Measurements from ENCODE around the gene MAGEF1.
A peak's percentile ranks its signal among the peaks of the same experiment; 100 is the strongest.

MAGEF1 gene

GRCh38 chr3:184711493-184712247 is at the start of gene MAGEF1:
TSS of gene MAGEF1 (minus strand) at chr3:184712064. CDS start at chr3:184711821, 243 bp downstream.
- peak; percentile 45 to 78 (median 58) for DNase-seq (ENCODE audit: low read depth in 4 of 4, low spot score in 1 of 4)

DNA sequence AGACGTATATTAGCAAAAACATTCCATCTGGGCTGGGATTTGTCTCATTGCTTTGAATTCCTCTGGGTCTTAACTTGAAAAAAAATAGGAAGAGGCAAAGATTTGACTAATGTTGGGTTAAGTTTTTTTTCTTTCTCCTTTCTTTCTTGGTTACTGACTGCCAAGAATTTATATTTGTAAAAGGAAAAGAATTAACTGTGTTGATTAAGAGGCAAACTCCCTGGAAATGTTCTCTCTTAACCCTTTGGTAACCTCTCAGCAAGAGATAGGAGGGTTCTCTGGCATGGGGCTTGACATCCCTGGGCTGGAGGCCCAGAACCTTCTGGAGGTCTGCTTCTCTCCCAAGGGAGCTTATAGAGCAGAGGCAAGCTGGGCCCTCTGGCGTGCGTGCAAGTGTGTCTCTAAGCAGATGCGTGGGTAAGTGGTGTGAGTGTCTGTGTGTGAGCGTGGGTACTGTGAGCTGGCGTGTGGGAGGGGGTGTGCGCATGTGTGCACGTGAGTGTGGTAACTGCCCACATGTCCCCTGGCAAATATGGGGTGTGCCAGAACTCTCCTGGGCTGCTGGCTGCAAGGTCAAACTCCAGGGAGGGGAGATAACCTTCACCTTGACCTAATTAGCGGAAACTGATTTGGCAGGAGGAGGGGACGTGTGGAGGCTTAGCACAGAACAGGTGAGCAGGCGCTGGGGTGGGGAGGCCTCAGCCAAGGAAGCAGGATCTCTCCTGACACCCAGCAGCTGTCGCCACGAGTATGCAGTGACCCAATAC is 49.4 kb upstream of the MAGEF1 start:
- DNase-seq (ENCODE audit: low read depth in 4 of 4, low spot score in 1 of 4), result no peak

- DNase-seq (ENCODE audit: low read depth in 4 of 4, low spot score in 1 of 4), result no peak
Measured at GRCh38 chr3:184760337-184761074, 48.6 kb upstream of the MAGEF1 start.

DNA sequence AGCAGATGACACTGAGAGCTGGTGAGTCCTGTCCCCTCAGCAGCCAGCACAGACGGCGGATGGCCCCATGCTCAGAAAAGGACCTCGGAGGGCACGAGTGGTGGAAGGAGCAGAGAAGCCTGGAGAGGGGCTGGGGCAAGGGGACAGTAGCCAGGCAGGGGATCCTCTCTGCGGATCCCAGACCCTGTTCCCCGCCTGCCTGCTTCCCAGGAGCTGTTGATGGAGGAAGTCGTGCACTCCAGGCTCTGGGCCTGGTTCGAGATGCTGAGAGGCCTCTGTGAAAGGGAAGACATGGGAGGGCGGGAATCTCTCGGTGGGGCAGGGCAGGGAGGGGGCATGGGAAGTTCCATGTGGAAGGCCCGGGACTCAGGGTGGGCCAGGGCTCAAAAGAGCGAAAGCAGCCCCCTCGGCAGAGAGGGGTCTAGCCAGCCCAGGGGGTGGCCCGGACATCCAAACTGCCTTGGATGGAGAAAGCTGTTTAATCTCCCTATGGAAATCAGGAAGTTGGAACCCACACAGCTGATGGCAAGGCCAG is 47.9 kb upstream of the MAGEF1 start:
- DNase-seq (ENCODE audit: low read depth in 4 of 4, low spot score in 1 of 4), result no peak

- no peak for DNase-seq (ENCODE audit: low read depth in 4 of 4, low spot score in 1 of 4)
Measured at GRCh38 chr3:184758056-184758455, 46.2 kb upstream of the MAGEF1 start.

DNA sequence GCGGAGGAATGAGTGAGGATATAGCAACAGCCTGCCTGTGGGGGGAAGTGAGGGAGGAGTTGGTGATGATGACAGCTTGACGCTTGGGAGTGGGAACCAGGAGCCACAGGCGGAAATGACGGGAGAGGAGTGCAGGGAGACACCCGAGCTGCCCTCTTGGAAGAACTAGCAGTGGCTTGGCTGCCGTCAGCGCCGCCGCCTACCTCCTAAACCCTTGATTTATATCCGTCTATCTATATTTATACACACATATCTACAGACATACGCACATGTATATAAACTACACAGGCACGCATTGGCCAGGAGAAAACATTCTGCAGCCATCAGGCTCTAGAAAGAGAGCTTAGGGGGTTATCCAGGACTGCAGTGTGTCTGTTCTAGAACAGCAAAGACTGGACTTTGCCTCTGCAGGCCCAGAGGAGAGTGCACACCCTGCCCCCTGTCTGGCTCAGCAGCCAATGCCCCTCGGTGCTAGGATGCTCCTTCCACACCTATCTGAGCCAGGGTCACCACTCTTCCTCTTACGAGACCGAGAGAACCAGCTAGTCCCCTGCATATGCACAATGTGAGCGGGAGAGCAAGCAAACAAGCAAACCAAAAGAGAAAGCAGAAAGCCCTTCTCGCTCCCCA is 45.3 kb upstream of the MAGEF1 start:
- no peak for DNase-seq (ENCODE audit: low read depth in 4 of 4, low spot score in 1 of 4)

- no peak for DNase-seq (ENCODE audit: low read depth in 4 of 4, low spot score in 1 of 4)
Measured at GRCh38 chr3:184756151-184757021, 44.5 kb upstream of the MAGEF1 start.

- DNase-seq (ENCODE audit: low read depth in 4 of 4, low spot score in 1 of 4), result no peak
Measured at GRCh38 chr3:184755315-184755731, 43.5 kb upstream of the MAGEF1 start.

GRCh38 chr3:184752361-184752760 is 40.5 kb upstream of the MAGEF1 start:
- DNase-seq (ENCODE audit: low read depth in 4 of 4, low spot score in 1 of 4), result no peak

- no peak for DNase-seq (ENCODE audit: low read depth in 4 of 4, low spot score in 1 of 4)
Measured at GRCh38 chr3:184751204-184752040, 39.6 kb upstream of the MAGEF1 start.

GRCh38 chr3:184750349-184751083 is 38.7 kb upstream of the MAGEF1 start:
- no peak for DNase-seq (ENCODE audit: low read depth in 4 of 4, low spot score in 1 of 4)

GRCh38 chr3:184749168-184749744 is 37.4 kb upstream of the MAGEF1 start:
- no peak for DNase-seq (ENCODE audit: low read depth in 4 of 4, low spot score in 1 of 4)

DNA sequence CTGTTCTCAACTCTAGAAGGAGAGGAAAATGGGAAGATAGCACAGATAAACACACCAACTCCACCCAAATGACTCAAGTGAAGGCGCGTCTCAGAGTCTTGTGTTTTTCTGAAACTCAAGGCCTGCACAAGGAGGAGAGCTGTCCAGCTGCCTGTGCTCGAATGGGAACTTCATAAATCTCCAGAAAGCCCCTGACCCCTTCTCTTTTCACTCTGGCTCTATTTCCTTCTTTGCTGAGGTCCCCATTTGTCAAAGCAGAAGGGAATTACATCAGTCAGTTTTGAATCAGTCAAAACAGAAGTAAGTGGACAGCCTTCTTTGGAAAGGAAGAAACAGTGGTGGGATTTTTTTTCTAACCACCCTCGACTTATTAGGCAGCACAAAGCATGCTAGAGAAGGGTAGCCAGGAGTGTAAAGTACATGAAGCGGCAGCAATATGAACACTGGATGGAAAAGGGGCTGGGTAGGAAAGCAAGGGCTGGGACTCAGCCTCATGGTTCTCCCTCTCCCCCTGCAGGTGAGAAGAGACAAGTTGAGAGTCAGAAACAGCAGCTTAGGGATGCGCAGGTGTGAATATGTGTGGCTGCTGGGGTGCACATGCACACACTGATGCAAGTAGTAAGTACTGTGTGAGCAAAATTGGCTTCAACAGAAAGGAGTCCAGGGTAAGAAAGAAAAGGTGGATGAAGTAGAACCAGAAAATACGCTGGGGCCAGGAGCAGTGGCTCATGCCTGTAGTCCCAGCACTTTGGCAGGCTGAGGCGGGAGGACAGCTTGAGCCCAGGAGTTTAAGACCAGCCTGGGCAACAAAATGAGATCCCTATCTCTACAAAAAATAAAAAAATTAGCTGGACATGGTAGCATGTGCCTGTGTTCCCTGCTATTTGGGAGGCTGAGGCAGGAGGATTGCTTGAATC is 36.6 kb upstream of the MAGEF1 start:
- no peak for DNase-seq (ENCODE audit: low read depth in 4 of 4, low spot score in 1 of 4)

DNA sequence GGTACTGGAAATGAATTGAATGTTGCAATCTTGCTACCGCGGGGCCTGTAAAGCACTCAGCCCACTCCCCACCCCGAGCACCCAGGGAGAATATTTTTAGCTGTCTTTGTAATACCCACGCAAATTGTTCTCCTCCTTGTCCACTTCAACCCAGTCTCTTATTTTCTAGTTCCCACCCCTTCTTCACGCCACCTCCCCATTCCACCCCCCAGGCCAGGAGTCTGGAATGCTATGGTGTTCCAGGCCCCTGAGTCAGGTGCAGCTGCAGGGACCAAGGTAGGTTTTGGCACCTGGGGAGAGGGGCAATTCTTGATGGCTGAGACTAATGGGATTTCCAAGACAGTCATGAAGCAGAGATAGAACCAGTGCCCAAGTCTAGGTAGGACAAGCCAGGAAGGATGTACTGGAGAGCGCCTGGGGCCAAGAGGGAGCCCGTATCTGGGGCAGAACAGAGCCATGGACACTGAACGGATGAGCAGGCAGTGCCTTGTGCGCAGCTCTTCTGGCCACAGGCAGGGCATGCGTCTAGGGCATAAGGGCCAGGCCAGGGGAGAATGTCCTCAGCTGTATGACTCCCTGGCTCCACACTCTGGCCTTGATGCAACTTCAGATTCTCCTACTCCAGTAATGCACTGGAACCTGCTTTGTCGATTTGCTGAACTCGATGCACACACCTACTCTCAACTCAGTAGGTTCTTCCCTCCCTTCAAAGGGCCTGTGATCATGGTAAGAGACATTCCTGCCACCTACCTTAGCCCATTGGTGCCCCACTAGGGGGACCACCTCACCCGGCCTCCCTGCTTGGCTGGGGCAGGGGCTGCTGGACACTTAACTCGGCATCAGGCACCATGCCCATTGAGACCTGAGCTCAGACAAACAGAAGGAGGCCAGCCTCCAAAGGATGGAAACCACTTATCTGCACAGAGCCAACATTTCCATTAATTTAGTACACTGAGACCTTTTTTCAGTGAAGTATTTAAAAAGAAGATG is 34.6 kb upstream of the MAGEF1 start:
- no peak for DNase-seq (ENCODE audit: low read depth in 4 of 4, low spot score in 1 of 4)

- no peak for DNase-seq (ENCODE audit: low read depth in 4 of 4, low spot score in 1 of 4)
Measured at GRCh38 chr3:184745526-184745925, 33.7 kb upstream of the MAGEF1 start.

DNA sequence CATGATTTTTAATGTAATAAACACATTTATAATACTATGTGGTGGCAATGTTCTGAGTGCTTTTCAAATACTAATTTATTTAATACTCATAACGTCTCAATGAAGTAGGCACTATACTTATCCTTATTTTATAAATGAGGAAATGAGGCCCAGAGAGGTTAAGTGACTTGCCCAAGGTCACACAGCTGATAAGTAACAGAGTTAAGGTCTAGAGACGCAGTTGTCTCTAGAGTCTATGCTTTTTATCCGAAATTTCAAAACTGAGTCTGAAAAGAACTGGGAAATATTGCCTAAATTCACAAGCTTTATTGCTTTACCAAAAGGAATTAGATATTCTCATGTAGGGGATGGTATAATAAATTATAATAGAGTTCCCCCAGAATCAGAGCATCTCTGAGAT is 31.4 kb upstream of the MAGEF1 start:
- DNase-seq (ENCODE audit: low read depth in 4 of 4, low spot score in 1 of 4), result no peak

Measured in stimulated activated CD4-positive, alpha-beta T cell treated with anti-CD3 and anti-CD28 coated beads, Interleukin-1b, Interleukin-23, amount 100 ng/mL, for 24 hours (primary cell).